Forelimb muscle (tissue), 1 donor: Measurements from ENCODE around the gene SNAI3. TPM values are rescaled to one million over a fixed set of nuclear protein-coding genes. Genes with fewer than 3 reads are reported as not detected.

Experiments used
- DNase-seq: peaks from one replicate; pipeline ENCODE4 v3.0.0-alpha.2; 2013; ENCODE audit warnings: low read depth
- polyA plus RNA-seq: library from polyadenylated mRNA; unstranded; fragments of 120-200 nt; gene quantifications from one replicate; pipeline ENCODE4 v1.2.1, GENCODE V29; 2013; ENCODE audit not compliant: insufficient read length

Gene SNAI3
- polyA plus RNA-seq, 1 donor, result 7.9 TPM

DNA sequence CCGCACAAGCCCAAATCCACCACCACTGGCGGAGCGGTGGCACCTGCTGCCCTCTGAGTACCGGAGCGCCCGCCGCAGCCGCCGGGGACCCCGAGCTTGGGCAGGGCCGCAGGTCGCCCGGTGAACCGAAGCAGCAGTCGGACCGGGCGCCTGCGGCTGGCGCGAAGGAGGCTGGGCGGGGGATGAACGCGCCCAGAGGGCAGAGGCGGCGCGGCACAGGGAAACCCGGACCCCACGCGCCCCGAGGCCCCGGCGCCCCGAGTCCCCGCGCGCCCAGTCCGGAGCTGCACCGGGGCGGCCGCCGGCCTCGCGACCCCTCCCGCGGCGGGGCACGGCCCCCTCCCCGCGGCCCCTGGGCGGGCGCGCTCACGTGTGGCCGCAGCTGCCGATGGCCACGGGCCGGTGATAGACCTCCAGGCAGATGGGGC, 19.5 kb upstream of the SNAI3 start:
- DNase-seq, result no peak

DNA sequence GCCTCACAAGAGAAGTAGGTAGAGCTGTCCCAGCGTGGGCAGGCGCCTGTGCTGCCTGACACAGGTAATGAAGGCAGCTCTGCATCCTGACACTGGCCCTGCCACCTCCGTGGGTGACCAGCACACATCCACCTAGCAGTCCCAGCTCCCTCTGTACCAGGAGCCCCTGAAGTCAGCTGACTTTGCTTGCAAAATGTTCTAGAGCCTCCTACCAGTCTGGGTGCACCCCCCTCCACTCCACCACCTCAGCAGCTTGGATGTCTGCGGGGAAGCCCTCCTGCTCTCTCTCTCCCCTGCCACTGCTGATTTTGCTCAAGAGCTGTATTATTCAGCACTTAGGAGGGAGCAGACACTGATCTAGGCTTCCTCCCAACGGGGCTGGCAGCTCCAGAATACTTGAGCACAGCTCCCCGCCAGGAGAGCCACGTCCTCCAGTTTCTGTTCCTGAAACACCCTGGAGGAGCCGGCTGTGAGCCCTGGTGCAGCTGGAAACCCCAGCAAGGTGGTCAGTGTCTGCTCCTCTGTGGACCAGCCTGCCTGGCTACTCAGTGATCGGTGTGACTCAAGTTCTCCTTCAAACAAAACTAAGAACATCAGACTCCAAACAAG, 18.9 kb upstream of the SNAI3 start:
- no peak for DNase-seq

DNA sequence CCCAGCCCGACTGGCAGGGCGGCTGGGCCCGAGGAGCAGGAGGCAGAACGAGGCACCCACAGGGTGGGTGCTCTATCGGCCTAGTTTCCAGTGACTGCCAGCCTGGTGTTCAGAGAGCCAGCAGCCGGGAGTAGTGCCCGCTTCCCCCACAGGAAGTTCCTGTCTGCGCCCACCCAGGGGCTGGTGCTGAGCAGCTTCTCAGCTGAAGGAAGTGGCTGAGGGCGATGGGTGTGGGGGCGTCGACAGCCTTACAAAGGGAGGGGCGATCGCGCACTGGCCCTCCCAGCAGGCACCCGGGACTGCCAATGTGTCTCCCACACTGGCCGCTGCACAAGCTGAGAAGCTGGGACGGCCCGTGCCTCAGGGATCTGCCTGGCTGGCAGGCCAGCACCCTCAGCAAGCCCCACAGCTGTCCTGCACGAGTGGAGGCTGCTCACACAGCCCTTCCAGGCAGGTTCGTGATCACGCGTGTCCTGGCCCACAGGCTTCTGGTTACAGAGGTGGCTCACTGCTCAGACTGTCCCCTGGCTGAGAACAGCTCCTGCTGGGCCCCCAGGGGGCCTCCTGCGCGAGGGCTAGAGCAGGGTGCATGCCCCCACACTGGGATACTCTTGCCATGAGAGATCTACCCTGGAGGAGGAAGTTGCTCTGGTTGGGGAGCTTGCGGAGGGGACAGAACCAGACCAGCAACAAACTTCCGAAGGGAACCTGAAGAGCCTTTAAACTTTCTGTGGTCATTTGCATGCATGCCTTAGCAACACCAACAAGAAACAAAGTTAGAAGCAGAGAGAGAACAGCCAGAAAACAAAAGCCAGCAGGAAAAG, 17.4 kb upstream of the SNAI3 start:
- DNase-seq, result no peak

DNA sequence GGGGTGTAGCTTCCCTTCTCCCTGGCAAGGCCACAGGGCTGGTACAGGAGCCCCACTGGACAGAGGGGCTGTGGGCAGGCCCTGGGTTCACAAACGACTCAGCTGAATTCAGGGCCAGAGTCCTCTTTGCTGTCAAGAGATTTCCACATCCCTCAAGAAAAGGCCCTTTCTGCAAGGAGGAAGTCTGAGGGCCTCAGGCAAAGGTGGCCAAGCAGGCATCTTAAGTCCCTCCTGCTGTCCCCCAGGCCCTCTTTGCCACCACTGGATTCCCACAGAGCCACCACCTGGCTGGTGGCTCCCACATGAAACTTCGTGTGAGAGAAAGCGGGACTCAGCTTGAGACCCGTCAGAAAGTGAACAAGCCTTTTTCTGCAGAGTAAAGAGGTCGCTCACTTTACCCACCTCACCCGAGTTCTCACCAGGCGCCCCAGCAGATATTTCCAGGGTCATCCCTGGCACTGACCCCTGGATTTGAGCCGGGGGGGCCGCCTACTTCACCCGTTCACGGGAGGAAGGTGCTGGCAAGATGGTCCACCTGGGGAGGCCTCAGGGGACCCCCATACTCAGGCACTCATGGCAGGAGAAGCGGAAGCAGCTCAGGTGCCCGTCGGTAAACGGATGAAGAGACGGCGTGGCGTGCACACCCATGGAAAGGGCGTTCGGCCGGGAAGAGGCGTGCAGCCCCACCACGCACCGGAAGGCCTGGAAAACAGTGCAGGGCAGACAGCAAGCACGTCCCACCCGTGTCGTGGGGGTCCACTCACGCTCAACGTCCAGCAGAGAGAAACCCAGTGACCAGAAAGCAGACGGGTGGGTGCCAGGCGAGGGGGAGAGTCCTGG, 16.3 kb upstream of the SNAI3 start:
- DNase-seq, result no peak

DNA sequence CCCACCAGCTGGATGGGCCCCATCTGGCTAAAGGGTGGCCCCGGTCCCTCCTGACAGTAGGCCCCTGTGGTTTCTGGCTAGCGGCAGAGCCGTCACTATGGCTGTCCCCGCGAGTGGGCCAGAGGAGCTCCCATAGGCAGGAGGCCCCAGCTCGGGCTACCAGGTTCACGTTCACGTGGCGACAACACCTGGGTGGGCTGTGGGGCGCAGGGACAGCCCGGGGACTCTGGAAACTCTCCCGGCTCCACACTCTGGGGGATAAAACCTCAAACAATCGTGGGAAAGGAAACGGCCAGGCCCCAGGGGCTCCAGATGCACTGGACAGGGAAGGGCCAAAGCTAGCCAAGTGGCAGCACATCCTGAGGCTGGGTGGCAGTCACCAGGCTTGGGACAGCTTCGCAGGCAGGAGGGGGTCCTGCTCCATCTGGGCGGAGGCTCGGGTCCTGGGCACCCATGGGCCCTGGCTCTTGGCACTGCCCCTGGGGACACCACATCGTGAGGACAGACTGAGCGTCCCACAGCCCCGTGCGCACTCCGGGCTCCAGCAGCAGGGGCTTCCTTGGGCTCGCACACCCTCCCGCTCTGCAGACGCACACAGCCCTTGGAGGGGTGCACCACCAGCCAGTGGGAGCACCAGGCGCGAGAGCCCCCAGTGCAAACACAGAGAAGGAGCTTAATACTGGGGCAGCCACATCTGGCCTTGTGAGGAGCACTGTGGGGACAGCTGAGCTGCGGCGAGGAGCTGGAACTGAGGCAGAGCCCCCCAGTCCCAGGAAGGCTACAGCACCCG, 15.5 kb upstream of the SNAI3 start:
- DNase-seq, result no peak

DNA sequence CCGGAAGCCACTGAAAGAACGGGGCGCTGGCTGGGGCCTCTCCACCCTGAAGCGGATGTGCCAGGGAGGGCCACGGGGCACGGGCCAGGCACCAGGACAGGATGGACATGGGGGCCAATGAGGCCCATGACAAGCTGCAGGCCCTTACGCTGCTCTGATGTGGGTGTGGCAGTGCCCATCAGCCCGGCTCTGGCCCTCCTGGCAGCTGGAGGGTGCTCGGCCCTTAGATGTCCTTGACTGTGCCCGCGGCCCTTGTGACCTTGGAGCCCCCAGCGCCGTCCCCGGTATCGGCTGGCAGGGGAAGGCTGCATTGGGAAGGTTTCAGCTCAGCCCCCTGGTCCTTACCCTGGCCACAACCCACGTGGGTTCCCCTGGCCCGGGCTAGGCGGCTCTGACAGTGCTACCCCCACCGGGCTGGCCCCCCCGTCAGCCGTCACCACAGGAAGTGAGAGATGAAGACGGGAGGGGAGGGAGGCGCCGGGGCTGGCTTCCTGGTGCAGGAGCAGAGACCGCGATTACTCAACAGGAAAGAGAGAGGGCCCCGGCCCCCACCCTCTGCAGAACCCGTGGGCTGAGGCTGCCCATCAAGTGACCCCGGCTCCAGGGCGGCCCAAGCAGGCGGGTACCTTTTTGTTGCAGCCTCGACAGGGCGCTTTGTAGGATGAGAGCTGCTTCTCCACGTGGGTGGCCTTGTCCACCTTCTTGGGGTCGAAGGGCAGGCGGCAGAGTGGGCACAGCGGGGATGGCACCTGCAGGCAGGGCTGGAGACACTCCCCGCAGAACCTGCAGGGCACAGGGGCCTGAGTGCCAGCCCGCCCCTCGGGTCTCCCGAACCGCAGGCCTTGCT, 14.6 kb upstream of the SNAI3 start:
- no peak for DNase-seq

- no peak for DNase-seq
Observed at GRCh38 chr16:88700322-88700635, 14.0 kb upstream of the SNAI3 start.

GRCh38 chr16:88699180-88699579, 12.9 kb upstream of the SNAI3 start:
- no peak for DNase-seq

- no peak for DNase-seq
Observed at GRCh38 chr16:88698646-88699045, 12.3 kb upstream of the SNAI3 start.

DNA sequence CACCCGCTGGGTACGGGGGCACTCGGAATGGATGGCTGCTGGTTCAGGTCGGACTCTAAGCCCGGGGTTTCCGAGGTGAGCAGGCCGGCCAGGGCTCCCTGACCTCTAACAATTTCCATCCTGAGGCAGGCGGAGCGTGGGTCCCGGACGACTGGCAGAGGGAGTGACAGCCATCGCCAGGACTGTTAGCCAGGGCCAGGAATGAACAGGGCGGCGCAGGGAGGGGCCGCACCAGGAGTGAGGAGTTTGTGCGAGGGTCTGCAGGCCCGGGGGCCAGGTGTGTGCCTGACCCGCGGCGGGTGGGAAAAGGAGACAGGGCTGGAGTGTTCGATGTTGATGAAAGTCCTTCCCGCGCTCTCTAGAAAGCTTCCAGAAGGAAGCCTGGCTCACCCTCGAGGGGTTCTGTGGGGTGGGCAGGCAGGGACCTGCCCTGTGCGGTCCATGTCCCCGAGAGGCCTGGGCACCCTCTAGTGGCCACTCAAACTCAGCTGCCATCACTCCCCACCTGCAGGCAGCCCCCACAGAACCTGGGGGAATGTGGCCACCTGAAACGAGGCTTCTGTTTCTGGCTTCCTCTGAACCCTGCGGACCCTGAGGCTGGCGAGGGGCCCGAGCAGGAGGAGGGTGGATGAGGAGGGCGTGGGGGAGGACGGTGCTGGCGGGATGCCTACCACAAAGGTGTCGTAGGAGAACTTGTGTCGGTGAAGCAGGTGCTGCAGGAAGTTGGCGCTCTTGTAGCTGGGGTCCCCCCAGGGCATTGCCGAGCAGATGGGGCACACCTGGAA, 11.7 kb upstream of the SNAI3 start:
- no peak for DNase-seq

- DNase-seq, result no peak
Observed at GRCh38 chr16:88697116-88697830, 11.0 kb upstream of the SNAI3 start.

GRCh38 chr16:88696441-88696840, 10.1 kb upstream of the SNAI3 start:
- no peak for DNase-seq

DNA sequence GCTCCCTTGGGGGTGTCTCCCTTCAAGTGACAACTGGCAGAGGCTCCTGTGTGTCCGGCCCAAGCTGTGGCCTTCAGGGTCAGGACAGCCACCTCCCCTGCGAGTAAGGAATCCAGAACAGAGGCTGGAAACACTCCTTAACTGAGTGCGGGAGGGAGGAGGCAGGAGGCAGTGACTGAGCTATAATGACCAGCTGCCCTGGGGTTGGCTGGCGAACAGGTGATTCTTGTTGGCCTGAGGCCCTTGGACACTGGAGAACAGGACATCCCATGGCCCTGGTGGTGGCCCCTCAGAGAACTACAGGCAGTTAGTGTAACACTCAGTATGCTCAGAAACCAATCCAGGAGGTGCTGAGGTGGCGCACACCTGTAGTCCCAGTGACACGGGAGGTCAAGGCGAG, 9.4 kb upstream of the SNAI3 start:
- DNase-seq, result no peak

DNA sequence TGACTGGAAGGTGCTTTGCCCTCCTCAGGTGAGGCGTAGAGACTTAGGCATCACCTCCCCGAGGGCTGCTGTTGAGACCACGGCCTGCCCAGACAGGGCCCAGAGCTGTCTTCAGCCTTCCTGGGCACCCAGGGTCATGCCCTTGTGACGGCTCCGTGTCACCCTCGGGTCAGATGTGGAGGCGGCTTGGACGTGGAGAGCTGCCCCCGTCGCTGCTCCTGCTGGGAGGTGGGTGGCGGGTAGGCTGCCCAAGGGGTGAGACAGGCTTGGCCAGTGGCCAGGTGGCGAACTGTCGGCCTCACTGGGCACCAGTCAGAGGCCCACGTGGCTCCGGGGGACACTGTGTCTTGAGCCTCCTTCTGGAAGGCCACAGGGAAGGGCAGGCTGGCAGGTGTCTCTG, 8.9 kb upstream of the SNAI3 start:
- DNase-seq, result no peak

GRCh38 chr16:88694221-88695087, 8.1 kb upstream of the SNAI3 start:
- no peak for DNase-seq

DNA sequence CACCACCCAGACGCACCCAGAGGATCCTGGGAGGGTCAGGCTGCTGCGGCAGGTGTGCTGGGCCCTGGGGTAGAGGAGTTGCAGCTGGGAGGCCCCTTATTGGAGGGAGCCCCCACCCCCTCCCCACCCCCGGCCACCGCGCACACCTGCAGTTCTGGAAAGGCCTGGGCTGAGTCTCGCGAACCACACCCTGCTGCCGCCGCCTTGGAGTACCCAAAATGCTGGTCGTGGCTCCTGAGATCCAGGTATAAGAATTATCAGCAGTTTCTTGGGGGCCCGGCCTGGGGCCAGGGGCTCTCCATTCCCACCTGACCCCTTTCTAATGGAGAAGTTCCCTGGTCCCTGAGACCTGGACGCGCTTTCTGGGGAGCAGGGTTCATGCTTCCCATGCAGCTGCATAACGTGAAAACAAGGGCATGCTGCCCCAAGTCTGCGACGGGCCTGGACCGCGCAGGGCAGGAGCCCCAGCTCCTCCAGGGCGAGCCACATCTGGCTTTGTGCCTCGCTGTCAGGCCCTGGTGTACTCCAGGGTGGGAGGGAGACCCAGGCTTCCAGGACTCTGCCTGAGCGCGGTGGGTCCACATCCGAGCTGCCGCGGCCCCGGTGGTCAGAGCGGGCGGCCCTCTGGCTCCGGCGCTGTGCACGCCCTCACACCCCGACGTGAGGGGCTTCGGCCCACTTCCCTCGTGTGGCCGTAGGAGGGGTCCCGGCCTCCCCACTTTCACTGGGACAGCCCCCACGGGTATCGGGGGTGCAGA, 7.3 kb upstream of the SNAI3 start:
- no peak for DNase-seq

- no peak for DNase-seq
Observed at GRCh38 chr16:88692861-88693260, 6.6 kb upstream of the SNAI3 start.
